IMR-90 (cell line): ENCODE results near the gene ELOA. TPM values are rescaled to one million over a fixed set of nuclear protein-coding genes. Genes with fewer than 3 reads are reported as not detected.

Experiments used
- ATAC-seq: fragments of 200-7000 bp; cut with Tn5 transposase; 2 replicates; pipeline ENCODE4 v1.9.1; 2020; ENCODE audit warnings: low read depth, mild to moderate bottlenecking, moderate library complexity
- BruUV-seq: library from RNA; stranded (reverse); fragments of 400-500 nt; replicated peaks from 2 replicates; lab custom pipeline; 2021; lab: Mats Ljungman, UMichigan
- CTCF ChIA-PET: fragments of 300-600 bp; formaldehyde crosslinking; extraction: SDS; loops from one replicate; lab custom pipeline; 2021; ENCODE audit warnings: antibody characterized with exemption; lab: Yijun Ruan, JAX
- POLR2A ChIA-PET: fragments of 300-600 bp; sonication (Branson Sonifier 250); formaldehyde crosslinking; loops from one replicate; lab custom pipeline; 2022; ENCODE audit warnings: antibody characterized with exemption; ENCODE audit not compliant: unreplicated experiment; lab: Charles Lee
- DNase-seq: peaks from one replicate; pipeline ENCODE4 v3.0.0; 2013
- H2AFZ ChIP-seq: replicated peaks from 2 replicates; pipeline ENCODE3; 2013; ENCODE audit warnings: low read length, mild to moderate bottlenecking; ENCODE audit not compliant: poor library complexity
- H2AK5ac ChIP-seq: 2 replicates; pipeline ENCODE4 v1.6.1; 2013; ENCODE audit warnings: low read depth, low read length, inconsistent platforms
- H2AK9ac ChIP-seq: replicated peaks from 2 replicates; pipeline ENCODE3; 2013; ENCODE audit warnings: mild to moderate bottlenecking, low read depth, low read length, moderate library complexity; ENCODE audit not compliant: poor library complexity
- H2BK120ac ChIP-seq: 2 replicates; pipeline ENCODE4 v1.6.1; 2013; ENCODE audit warnings: low read depth, low read length, inconsistent platforms
- H2BK15ac ChIP-seq: 3 replicates; pipeline ENCODE4 v1.6.1; 2013; ENCODE audit warnings: low read depth, low read length, inconsistent platforms
- H2BK20ac ChIP-seq: 2 replicates; pipeline ENCODE4 v1.6.1; 2013; ENCODE audit warnings: low read depth, mild to moderate bottlenecking, inconsistent platforms, low read length, moderate library complexity
- H2BK5ac ChIP-seq: 2 replicates; pipeline ENCODE4 v1.6.1; 2013; ENCODE audit warnings: mild to moderate bottlenecking, low read depth, low read length, inconsistent platforms; ENCODE audit not compliant: poor library complexity, severe bottlenecking
- H3K14ac ChIP-seq: replicated peaks from 2 replicates; pipeline ENCODE4 v1.6.1; 2013; ENCODE audit warnings: low read depth, low read length, inconsistent platforms
- H3K18ac ChIP-seq: 2 replicates; pipeline ENCODE4 v1.6.1; 2013; ENCODE audit warnings: low read depth, low read length, control low read depth
- H3K23ac ChIP-seq: 2 replicates; pipeline ENCODE4 v1.6.1; 2013; ENCODE audit warnings: low read depth, low read length, inconsistent platforms
- H3K27ac ChIP-seq: 2 replicates; pipeline ENCODE4 v1.5.1; 2013; ENCODE audit warnings: mild to moderate bottlenecking, control low read depth, low read length; ENCODE audit not compliant: insufficient read depth
- H3K27me3 ChIP-seq: 2 replicates; pipeline ENCODE4 v1.6.1; 2013; ENCODE audit warnings: low read length; ENCODE audit not compliant: control insufficient read depth, insufficient read depth
- H3K36me3 ChIP-seq: 2 replicates; pipeline ENCODE4 v1.6.1; 2013; ENCODE audit warnings: low read length, mixed read lengths; ENCODE audit not compliant: control insufficient read depth, insufficient read depth
- H3K4ac ChIP-seq: 2 replicates; pipeline ENCODE4 v1.6.1; 2013; ENCODE audit warnings: low read depth, low read length, inconsistent platforms
- H3K4me1 ChIP-seq: 2 replicates; pipeline ENCODE4 v1.6.1; 2013; ENCODE audit warnings: low read length, mixed read lengths; ENCODE audit not compliant: control insufficient read depth, insufficient read depth
- H3K4me2 ChIP-seq: 2 replicates; pipeline ENCODE4 v1.6.1; 2013; ENCODE audit warnings: low read depth, mild to moderate bottlenecking, control low read depth, low read length, moderate library complexity
- H3K4me3 ChIP-seq: 2 replicates; pipeline ENCODE4 v1.5.1; 2013; ENCODE audit warnings: low read depth, mild to moderate bottlenecking, control low read depth, low read length, moderate library complexity; ENCODE audit not compliant: insufficient read depth
- H3K56ac ChIP-seq: 2 replicates; pipeline ENCODE4 v1.6.1; 2013; ENCODE audit warnings: low read length, inconsistent platforms; ENCODE audit not compliant: insufficient read depth; ENCODE audit errors: extremely low read depth
- H3K79me1 ChIP-seq, 2 experiments: 2 replicates each; pipeline ENCODE4 v1.6.1; 2013; ENCODE audit warnings: low read length in 2 of 2, inconsistent platforms in 1 of 2, low read depth in 1 of 2
- H3K9ac ChIP-seq: 2 replicates; pipeline ENCODE4 v1.6.1; 2013; ENCODE audit warnings: low read depth, low read length, control low read depth
- H3K9me1 ChIP-seq: 2 replicates; pipeline ENCODE4 v1.6.1; 2013; ENCODE audit warnings: low read length, inconsistent platforms; ENCODE audit not compliant: insufficient read depth
- H3K9me3 ChIP-seq: 2 replicates; pipeline ENCODE4 v1.6.1; 2013; ENCODE audit warnings: low read length; ENCODE audit not compliant: control insufficient read depth, insufficient read depth
- H4K20me1 ChIP-seq: 2 replicates; pipeline ENCODE4 v1.6.1; 2013; ENCODE audit warnings: low read length, inconsistent platforms; ENCODE audit not compliant: insufficient read depth
- H4K5ac ChIP-seq: 2 replicates; pipeline ENCODE4 v1.6.1; 2013; ENCODE audit warnings: mild to moderate bottlenecking, low read depth, low read length, control low read depth
- H4K8ac ChIP-seq, 2 experiments: 2 replicates each; pipeline ENCODE4 v1.6.1; 2013; ENCODE audit warnings: low read depth in 2 of 2, low read length in 2 of 2, control low read depth in 1 of 2, inconsistent platforms in 1 of 2
- H4K91ac ChIP-seq: 2 replicates; pipeline ENCODE4 v1.6.1; 2013; ENCODE audit warnings: low read depth, low read length, inconsistent platforms; ENCODE audit not compliant: insufficient read depth
- CHD1 ChIP-seq: IDR thresholded peaks from 2 replicates; pipeline ENCODE4 v1.6.1; 2012; ENCODE audit warnings: low read depth, low read length, improper control_type of control experiment
- WGBS, 2 experiments: methylation state at CpG; one replicate each; pipeline versions ENCODE4 v1.1.5 to v1.1.7; 2013; ENCODE audit warnings: missing lambda C conversion rate in 2 of 2; ENCODE audit not compliant: insufficient read length in 1 of 2; ENCODE audit errors: extremely low coverage in 2 of 2; 5-methylcytosine and 5-hydroxymethylcytosine counted together
- dilution Hi-C: fragments of 300-500 bp; cut with HindIII; formaldehyde crosslinking; loops from one replicate; pipeline ENCODE4 v1.14.3; 2018; ENCODE audit warnings: low sequenced_read_pairs; ENCODE audit not compliant: unreplicated experiment
- in situ Hi-C: fragments of 300-500 bp; cut with MboI; formaldehyde crosslinking; loops from 3 replicates; pipeline ENCODE4 v1.14.3; 2019; ENCODE audit warnings: low sequenced_read_pairs, inconsistent platforms, mixed read lengths
- intact Hi-C: fragments of 100-400 bp; cut with micrococcal nuclease; formaldehyde crosslinking; loops from 2 replicates; pipeline ENCODE4 v1.10.0; 2022
- polyA plus RNA-seq, 3 experiments: library from polyadenylated mRNA; depleted of rRNA; stranded (reverse); fragments of >200 nt; gene quantifications; 2 replicates each; pipeline ENCODE4 v1.2.3, GENCODE V29; 2012; ENCODE audit warnings: low replicate concordance in 1 of 3
- total RNA-seq: library from RNA; depleted of rRNA; stranded (reverse); fragments of >200 nt; gene quantifications from 2 replicates; pipeline ENCODE4 v1.2.3, GENCODE V29; 2012

The ELOA gene
- total and polyA plus RNA-seq, 2 of the 4 experiments (the other 2 are of a cell fraction), result 22.9 to 40.7 TPM

- no TSS peak for BruUV-seq
- dilution Hi-C loops (no loop called here), in situ Hi-C loops (no loop called here)
Measured at GRCh38 chr1:23693599-23693998, 49.7 kb upstream of the ELOA start.

More at GRCh38 chr1:23693599-23693998, 49.7 kb upstream of the ELOA start:
- Histone ChIP-seq H3K36me3 (peaks cover 46% of the 10 kb centered on the region), H2BK15ac (no peak overlapping the region), H3K4me2 (peak overlapping the region; percentile 94), H4K91ac (no peak overlapping the region), H4K5ac (no peak overlapping the region), H3K18ac (no peak overlapping the region), H3K4me1 (peaks cover 10% of the 10 kb centered on the region), H2BK5ac (no peak overlapping the region), H2AK5ac (no peak overlapping the region), H2BK20ac (no peak overlapping the region), H3K79me1 (peaks cover 13 to 59% of the 10 kb centered on the region in 2 experiments; a peak in 3 of 4 replicates), H3K14ac (no peak overlapping the region), H3K9ac (0 out of 2 replicates have a peak overlapping the region, but pooled peaks have one; percentile 63), H4K8ac (no peak overlapping the region), H3K9me1 (peaks cover 17% of the 10 kb centered on the region), H2AFZ (no peak overlapping the region), H2AK9ac (no peak overlapping the region), H4K20me1 (peaks cover 70% of the 10 kb centered on the region), H3K27me3 (no peaks in the 10 kb centered on the region), H2BK120ac (no peak overlapping the region), H3K4me3 (no peak overlapping the region), H3K9me3 (no peaks in the 10 kb centered on the region), H3K56ac (no peak overlapping the region), H3K27ac (no peak overlapping the region), H3K4ac (no peak overlapping the region), H3K23ac (peak overlapping the region; percentile 35; the same call in 1 of the 2 replicates)
- no peak for TF ChIP-seq CHD1
- WGBS, 2 experiments, result no CpG with 5 or more reads among the region's 2 CpGs
- ATAC-seq (no peak), DNase-seq (no peak)
- POLR2A ChIA-PET, result interaction anchor here (0.6 kb wide), 1 partner anchor 14 kb away, joined by 3 read pairs; no protein-coding TSS in a partner anchor
- intact Hi-C loops, result loop anchor here (5.0 kb wide), 2 partner anchors 49 to 136 kb away; partner anchors contain the start of genes ELOA and ID3
- CTCF ChIA-PET, result no interaction called here
